Right cardiac atrium (tissue), 5 donors: ENCODE measurements around the gene MRM1. TPM values are rescaled to one million over a fixed set of nuclear protein-coding genes. Genes with fewer than 3 reads are reported as not detected.

Experiments
- ATAC-seq, 2 donors: fragments of 200-7000 bp; cut with Tn5 transposase; one replicate each; pipeline versions ENCODE4 v1.8.0 to v1.9.1; 2020; ENCODE audit warnings: moderate library complexity in 2 of 2, mild to moderate bottlenecking in 1 of 2
- DNase-seq, 3 donors: peaks; one replicate each; pipeline ENCODE4 v3.0.0-alpha.2; 2020
- H3K27ac ChIP-seq: one replicate; pipeline ENCODE4 v1.5.1; 2013; ENCODE audit warnings: mild to moderate bottlenecking, low read length, control low read depth, moderate library complexity
- H3K27me3 ChIP-seq: one replicate; pipeline ENCODE4 v1.6.1; 2013; ENCODE audit not compliant: control insufficient read depth, insufficient read depth
- H3K4me1 ChIP-seq: one replicate; pipeline ENCODE4 v1.6.1; 2013; ENCODE audit warnings: low read length; ENCODE audit not compliant: control insufficient read depth, insufficient read depth
- H3K4me3 ChIP-seq: one replicate; pipeline ENCODE4 v1.5.1; 2013; ENCODE audit warnings: low read length, control low read depth
- H3K9me3 ChIP-seq: one replicate; pipeline ENCODE4 v1.6.1; 2013; ENCODE audit warnings: low read length; ENCODE audit not compliant: control insufficient read depth
- WGBS: extraction: QIAGEN DNeasy Blood & Tissue Kit; methylation state at CpG from one replicate; pipeline ENCODE4 v1.1.7; 2013; 5-methylcytosine and 5-hydroxymethylcytosine counted together
- intact Hi-C, 4 donors: fragments of 100-400 bp; cut with DNase I; formaldehyde crosslinking; loops; one replicate each; pipeline versions ENCODE4 v1.11.0 to v1.14.0; 2022 to 2023
- polyA plus RNA-seq: library from polyadenylated mRNA; stranded (reverse); fragments of 200-250 nt; gene quantifications from one replicate; pipeline ENCODE4 v1.2.3, GENCODE V29; 2013
- total RNA-seq, 4 donors: library from RNA; stranded (reverse); fragmentation: NEBNext Ultra II Directional; extraction: Animal tissue kit (Norgen Biotek cat#: 25700); gene quantifications; one replicate each; pipeline ENCODE4 v1.2.1, GENCODE V29; 2021
- donor health status: healthy with polysubstance abuse.
- donor health status: DM: no; HTN: yes; CAD: no.
- donor health status: DM: no; HTN: no; CAD: no.
- donor health status: DM: no; HTN: yes; CAD: no; lungs with severe emphysema.
- donor health status: DM: yes; HTN: yes; CAD: no.

The MRM1 gene
- total and polyA plus RNA-seq, 5 donors: 4.4 to 7.8 (median 5.2) TPM

- intact Hi-C loops: no loop called here
- H3K4me1 ChIP-seq: peaks cover 2% of the 10 kb centered on the region
- WGBS: 4% methylated on average over 20 of the region's 20 CpGs
- peak; percentile 42 to 69 (median 65) for DNase-seq
- H3K4me3 ChIP-seq: peak overlapping the region; percentile 67
- peak; percentile 23 to 33 for ATAC-seq
- H3K27ac ChIP-seq: no peak overlapping the region
- no peaks in the 10 kb centered on the region for H3K27me3 ChIP-seq
- no peaks in the 10 kb centered on the region for H3K9me3 ChIP-seq
These were observed 9.1 kb upstream of the MRM1 start for GRCh38 chr17:36592316-36592715.

GRCh38 chr17:36592716-36593321 lies 8.6 kb upstream of the MRM1 start:
- ATAC-seq: peak in 1 of 2 donors; percentile 1
- no peak overlapping the region for H3K27ac ChIP-seq
- intact Hi-C loops: no loop called here

GRCh38 chr17:36593656-36594316 lies 7.6 kb upstream of the MRM1 start:
- ATAC-seq (no peak), DNase-seq (no peak)
- Histone ChIP-seq H3K4me3 (no peak overlapping the region), H3K27me3 (no peaks in the 10 kb centered on the region), H3K27ac (no peak overlapping the region), H3K9me3 (no peaks in the 10 kb centered on the region), H3K4me1 (peaks cover 2% of the 10 kb centered on the region)
- intact Hi-C loops: no loop called here
- 62% methylated on average over 8 of the region's 8 CpGs for WGBS

More at GRCh38 chr17:36592716-36593321, 8.6 kb upstream of the MRM1 start:
- Histone ChIP-seq H3K27me3 (no peaks in the 10 kb centered on the region), H3K9me3 (no peaks in the 10 kb centered on the region), H3K4me3 (peak overlapping the region; percentile 67), H3K4me1 (peaks cover 2% of the 10 kb centered on the region)
- WGBS: 44% methylated on average over 4 of the region's 4 CpGs
- no peak for DNase-seq

GRCh38 chr17:36594626-36595401 lies 6.6 kb upstream of the MRM1 start:
- 82% methylated on average over 13 of the region's 13 CpGs for WGBS
- DNase-seq (no peak), ATAC-seq (no peak)
- intact Hi-C loops: no loop called here
- no peak overlapping the region for H3K27ac ChIP-seq
- no peaks in the 10 kb centered on the region for H3K27me3 ChIP-seq
- H3K4me1 ChIP-seq: peaks cover 2% of the 10 kb centered on the region
- no peaks in the 10 kb centered on the region for H3K9me3 ChIP-seq
- no peak overlapping the region for H3K4me3 ChIP-seq

- ATAC-seq (no peak), DNase-seq (no peak)
- 64% methylated on average over 6 of the region's 6 CpGs for WGBS
- H3K27me3 ChIP-seq: no peaks in the 10 kb centered on the region
- no peak overlapping the region for H3K4me3 ChIP-seq
- H3K27ac ChIP-seq: no peak overlapping the region
- intact Hi-C loops: no loop called here
- H3K4me1 ChIP-seq: no peaks in the 10 kb centered on the region
- H3K9me3 ChIP-seq: no peaks in the 10 kb centered on the region
These were observed 4.2 kb upstream of the MRM1 start for GRCh38 chr17:36597226-36597625.

GRCh38 chr17:36597866-36598777 lies 3.3 kb upstream of the MRM1 start:
- no peak for DNase-seq
- H3K4me1 ChIP-seq: no peaks in the 10 kb centered on the region
- no peak overlapping the region for H3K27ac ChIP-seq
- H3K27me3 ChIP-seq: no peaks in the 10 kb centered on the region
- intact Hi-C loops: no loop called here
- WGBS: 92% methylated on average over 11 of the region's 11 CpGs
- no peaks in the 10 kb centered on the region for H3K9me3 ChIP-seq
- no peak overlapping the region for H3K4me3 ChIP-seq
- ATAC-seq: no peak

- Histone ChIP-seq H3K4me1 (no peaks in the 10 kb centered on the region), H3K4me3 (no peak overlapping the region), H3K27ac (no peak overlapping the region), H3K27me3 (no peaks in the 10 kb centered on the region), H3K9me3 (no peaks in the 10 kb centered on the region)
- no peak for ATAC-seq
- no peak for DNase-seq
- intact Hi-C loops: no loop called here
- 93% methylated on average over 13 of the region's 13 CpGs for WGBS
These were observed 2.4 kb upstream of the MRM1 start for GRCh38 chr17:36598951-36599401.

- H3K4me1 ChIP-seq: no peaks in the 10 kb centered on the region
- WGBS: 90% methylated on average over 11 of the region's 11 CpGs
- no peak for DNase-seq
- H3K9me3 ChIP-seq: no peaks in the 10 kb centered on the region
- intact Hi-C loops: no loop called here
- no peak overlapping the region for H3K4me3 ChIP-seq
- no peaks in the 10 kb centered on the region for H3K27me3 ChIP-seq
- no peak overlapping the region for H3K27ac ChIP-seq
- no peak for ATAC-seq
These were observed 1.7 kb upstream of the MRM1 start for GRCh38 chr17:36599546-36600250.

GRCh38 chr17:36600465-36600864 lies 918 bp upstream of the MRM1 start:
- intact Hi-C loops: no loop called here
- H3K4me3 ChIP-seq: no peak overlapping the region
- ATAC-seq: no peak
- no peak overlapping the region for H3K27ac ChIP-seq
- H3K9me3 ChIP-seq: no peaks in the 10 kb centered on the region
- 66% methylated on average over 3 of the region's 3 CpGs for WGBS
- H3K27me3 ChIP-seq: no peaks in the 10 kb centered on the region
- H3K4me1 ChIP-seq: no peaks in the 10 kb centered on the region
- DNase-seq: no peak

- ATAC-seq: peak in 1 of 2 donors; percentile 4
- intact Hi-C loops: no loop called here
These were observed 464 bp upstream of the MRM1 start for GRCh38 chr17:36600936-36601302.

More at GRCh38 chr17:36600936-36601302, 464 bp upstream of the MRM1 start:
- Histone ChIP-seq H3K4me3 (peak overlapping the region; percentile 64), H3K4me1 (no peaks in the 10 kb centered on the region), H3K27ac (peak overlapping the region; percentile 43), H3K9me3 (no peaks in the 10 kb centered on the region), H3K27me3 (no peaks in the 10 kb centered on the region)
- WGBS: 13% methylated on average over 10 of the region's 10 CpGs
- DNase-seq: no peak
